Panc1 (cell line): Measurements from ENCODE around the gene CPAMD8. TPM values are rescaled to one million over a fixed set of nuclear protein-coding genes. Genes with fewer than 3 reads are reported as not detected.

Source experiments
- ATAC-seq: fragments of 200-7000 bp; cut with Tn5 transposase; 2 replicates; pipeline ENCODE4 v1.9.1; 2020; ENCODE audit warnings: mild to moderate bottlenecking, moderate library complexity
- BruUV-seq: library from RNA; stranded (reverse); fragments of 400-500 nt; replicated peaks from 2 replicates; lab custom pipeline; 2021; lab: Mats Ljungman, UMichigan
- CTCF ChIA-PET: fragments of 300-600 bp; sonication (Branson Sonifier 250); formaldehyde crosslinking; loops from one replicate; lab custom pipeline; 2022; ENCODE audit warnings: antibody characterized with exemption; lab: Charles Lee
- POLR2A ChIA-PET: fragments of 300-600 bp; sonication (Branson Sonifier 250); formaldehyde crosslinking; loops from one replicate; lab custom pipeline; 2022; ENCODE audit warnings: antibody characterized with exemption; lab: Charles Lee
- DNase-seq: peaks from one replicate; pipeline ENCODE4 v3.0.0-alpha.2; 2010; ENCODE audit warnings: low read depth, low spot score
- H3K27ac ChIP-seq: 2 replicates; pipeline ENCODE4 v1.5.1; 2011; ENCODE audit warnings: mild to moderate bottlenecking, low read length, inconsistent platforms
- H3K27me3 ChIP-seq: fragments of 200-500 bp; sonication (Bioruptor generic); 2 replicates; pipeline ENCODE4 v1.6.0; 2014; ENCODE audit warnings: low read length, inconsistent platforms; ENCODE audit not compliant: control insufficient read depth, insufficient read depth
- H3K36me3 ChIP-seq: fragments of 200-500 bp; sonication (Bioruptor generic); 2 replicates; pipeline ENCODE4 v1.5.1; 2014; ENCODE audit warnings: inconsistent platforms, mild to moderate bottlenecking, low read length, moderate library complexity; ENCODE audit not compliant: control insufficient read depth, insufficient read depth
- H3K4me1 ChIP-seq: 2 replicates; pipeline ENCODE4 v1.5.1; 2011; ENCODE audit warnings: inconsistent platforms, mild to moderate bottlenecking, low read length, moderate library complexity; ENCODE audit not compliant: control insufficient read depth, insufficient read depth
- H3K4me3 ChIP-seq, 2 experiments: 2 replicates each; pipeline ENCODE4 v1.5.1; 2011 to 2012; ENCODE audit warnings: low read depth in 2 of 2, low read length in 2 of 2, mild to moderate bottlenecking in 2 of 2, inconsistent platforms in 1 of 2, moderate library complexity in 1 of 2
- H3K9me3 ChIP-seq: fragments of 200-500 bp; sonication (Bioruptor generic); 2 replicates; pipeline ENCODE4 v1.5.1; 2014; ENCODE audit warnings: low read depth, mild to moderate bottlenecking, inconsistent platforms, low read length, moderate library complexity; ENCODE audit not compliant: control insufficient read depth, insufficient read depth
- CTCF ChIP-seq: fragments of 450-650 bp; IDR thresholded peaks from 2 replicates; pipeline ENCODE4 v1.5.1; 2017; ENCODE audit warnings: mild to moderate bottlenecking
- POLR2AphosphoS5 ChIP-seq: IDR thresholded peaks from 2 replicates; pipeline ENCODE4 v1.6.1; 2012; ENCODE audit warnings: mild to moderate bottlenecking, low read depth, low read length, moderate library complexity
- REST ChIP-seq, 2 experiments: IDR thresholded peaks; 2 replicates each; pipeline ENCODE4 v1.6.1; 2011 to 2012; ENCODE audit warnings: low read depth in 2 of 2, control low read depth in 1 of 2, low read length in 1 of 2, mild to moderate bottlenecking in 1 of 2, moderate library complexity in 1 of 2; ENCODE audit not compliant: insufficient read depth in 1 of 2
- SIN3A ChIP-seq: IDR thresholded peaks from 2 replicates; pipeline ENCODE4 v1.6.1; 2012; ENCODE audit warnings: low read depth, mild to moderate bottlenecking, low read length, moderate library complexity, borderline replicate concordance; ENCODE audit not compliant: insufficient read depth
- TCF7L2 ChIP-seq: IDR thresholded peaks from 2 replicates; pipeline ENCODE4 v1.6.1; 2011; ENCODE audit warnings: mild to moderate bottlenecking, low read depth, low read length, inconsistent platforms
- in situ Hi-C: cut with HindIII; loops from 2 replicates; pipeline ENCODE4 v1.10.0; 2016; ENCODE audit warnings: low sequenced_read_pairs, low pct_unique_long_range_greater_than_20kb
- intact Hi-C: fragments of 100-400 bp; cut with micrococcal nuclease; formaldehyde crosslinking; loops from one replicate; pipeline ENCODE4 v1.10.0; 2022; ENCODE audit not compliant: unreplicated experiment
- total RNA-seq: library from RNA; stranded (reverse); gene quantifications from one replicate; pipeline ENCODE4 v1.2.1, GENCODE V29; 2021; ENCODE audit not compliant: unreplicated experiment

CPAMD8 gene
- total RNA-seq, 1 experiment from 2014 or later = 2.0 TPM

- H3K4me3 ChIP-seq = no peak overlapping the region
- ATAC-seq (no peak), DNase-seq (no peak)
- H3K36me3 ChIP-seq = no peaks in the 10 kb centered on the region; the same call in 1 of the 2 replicates
- BruUV-seq = no TSS peak
- H3K9me3 ChIP-seq = no peaks in the 10 kb centered on the region
- in situ Hi-C loops (no loop called here), intact Hi-C loops (no loop called here)
- H3K27ac ChIP-seq = no peak overlapping the region
- TF ChIP-seq SIN3A (no peak), REST (IDR thresholded peaks at IDR 0.05; ENCODE audit: insufficient read depth in 1 of 2, low read depth in 2 of 2, low read length in 1 of 2) (no peak), CTCF (no peak), POLR2AphosphoS5 (no peak), TCF7L2 (no peak)
- ChIA-PET CTCF (interaction anchor here (0.6 kb wide), 1 partner anchor 9 kb away, joined by 5 read pairs; no protein-coding TSS in a partner anchor), POLR2A (no interaction called here)
- no peaks in the 10 kb centered on the region for H3K27me3 ChIP-seq
- no peaks in the 10 kb centered on the region for H3K4me1 ChIP-seq
Measured at GRCh38 chr19:16869331-16869972, 157.2 kb downstream of the CPAMD8 start.

- TF ChIP-seq TCF7L2 (no peak), CTCF (no peak), REST (IDR thresholded peaks at IDR 0.05; ENCODE audit: insufficient read depth in 1 of 2, low read depth in 2 of 2, low read length in 1 of 2) (no peak), POLR2AphosphoS5 (no peak), SIN3A (no peak)
- DNase-seq = no peak
- in situ Hi-C loops (no loop called here), intact Hi-C loops (no loop called here)
- Histone ChIP-seq H3K4me3 (no peak overlapping the region), H3K27me3 (no peaks in the 10 kb centered on the region), H3K36me3 (no peaks in the 10 kb centered on the region; the same call in 1 of the 2 replicates), H3K27ac (no peak overlapping the region), H3K4me1 (no peaks in the 10 kb centered on the region), H3K9me3 (no peaks in the 10 kb centered on the region)
- ChIA-PET POLR2A (no interaction called here), CTCF (no interaction called here)
- no peak for ATAC-seq
- BruUV-seq = no TSS peak
Measured at GRCh38 chr19:16868423-16869130, 158.0 kb downstream of the CPAMD8 start.
